AG09309 (cell line): ENCODE measurements around the gene RASGRP3.

Experiments
- DNase-seq: peaks from one replicate; pipeline ENCODE4 v3.0.0-alpha.2; 2010; ENCODE audit warnings: low read depth
- H3K4me3 ChIP-seq: 2 replicates; pipeline ENCODE4 v1.5.1; 2011; ENCODE audit warnings: mild to moderate bottlenecking, low read depth, low read length, moderate library complexity; ENCODE audit not compliant: control insufficient read depth
- CTCF ChIP-seq: IDR thresholded peaks from 2 replicates; pipeline ENCODE4 v1.5.1; 2011; ENCODE audit warnings: mild to moderate bottlenecking, low read depth, low read length, inconsistent platforms; ENCODE audit not compliant: insufficient read depth, control insufficient read depth; ENCODE audit errors: missing control alignments

The RASGRP3 gene

GRCh38 chr2:33484042-33484621 is 7.7 kb downstream of the RASGRP3 start:
- no peak for DNase-seq
- no peak for TF ChIP-seq CTCF

GRCh38 chr2:33485051-33485450 is 8.6 kb downstream of the RASGRP3 start:
- DNase-seq: no peak
- H3K4me3 ChIP-seq: no peak overlapping the region
- no peak for TF ChIP-seq CTCF

More at GRCh38 chr2:33484042-33484621, 7.7 kb downstream of the RASGRP3 start:
- H3K4me3 ChIP-seq: no peak overlapping the region

- no peak overlapping the region for H3K4me3 ChIP-seq
- no peak for TF ChIP-seq CTCF
- DNase-seq: no peak
These were observed 10.1 kb downstream of the RASGRP3 start for GRCh38 chr2:33486544-33486943.

GRCh38 chr2:33488178-33488690 is 11.8 kb downstream of the RASGRP3 start:
- no peak for TF ChIP-seq CTCF
- DNase-seq: no peak
- H3K4me3 ChIP-seq: no peak overlapping the region

GRCh38 chr2:33488715-33489540 is 12.5 kb downstream of the RASGRP3 start:
- no peak for DNase-seq
- no peak for TF ChIP-seq CTCF
- no peak overlapping the region for H3K4me3 ChIP-seq

GRCh38 chr2:33489835-33490431 is 13.5 kb downstream of the RASGRP3 start:
- no peak for DNase-seq
- H3K4me3 ChIP-seq: no peak overlapping the region
- TF ChIP-seq CTCF: no peak
